ENCODE data around the gene TXNDC8.
A peak's percentile ranks its signal among the peaks of the same experiment; 100 is the strongest.

TXNDC8 gene

DNA sequence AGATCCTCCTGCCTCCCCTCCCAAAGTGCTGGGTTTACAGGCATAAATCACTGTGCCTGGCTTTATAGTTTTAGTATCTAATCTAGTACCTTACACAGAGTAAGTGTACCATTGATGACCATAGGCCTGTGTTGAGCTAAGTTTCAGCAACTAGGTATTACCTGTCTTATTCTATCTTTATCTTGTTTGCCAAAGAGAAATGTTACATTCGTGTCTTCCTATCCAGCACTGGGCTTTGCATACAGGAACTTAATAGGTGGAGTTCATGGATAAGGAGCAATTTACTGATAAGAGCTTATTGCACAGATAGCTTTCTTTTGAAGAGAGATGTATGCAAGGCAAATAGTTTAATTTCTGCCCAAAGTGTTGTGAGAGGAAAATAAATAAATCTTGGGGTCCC is 30.5 kb downstream of the TXNDC8 start:
- peaks cover 4% of the 10 kb centered on the region; the same call in 1 of the 2 replicates for H3K9me3 ChIP-seq (ENCODE audit: control insufficient read depth, insufficient read depth, low read length)
- H3K27me3 ChIP-seq (ENCODE audit: control insufficient read depth, insufficient read depth, low read length) = no peaks in the 10 kb centered on the region
- H3K36me3 ChIP-seq (ENCODE audit: control insufficient read depth, insufficient read depth, low read length) = no peaks in the 10 kb centered on the region
- H3K9ac ChIP-seq (ENCODE audit: low read depth, low read length) = no peak overlapping the region
- H3K4me3 ChIP-seq (ENCODE audit: low read depth, low read length) = no peak overlapping the region
- H3K4me1 ChIP-seq (ENCODE audit: control insufficient read depth, insufficient read depth, low read length) = peaks cover 10% of the 10 kb centered on the region; the same call in 1 of the 2 replicates
- H3K27ac ChIP-seq (ENCODE audit: low read depth, low read length) = peak overlapping the region; percentile 14

DNA sequence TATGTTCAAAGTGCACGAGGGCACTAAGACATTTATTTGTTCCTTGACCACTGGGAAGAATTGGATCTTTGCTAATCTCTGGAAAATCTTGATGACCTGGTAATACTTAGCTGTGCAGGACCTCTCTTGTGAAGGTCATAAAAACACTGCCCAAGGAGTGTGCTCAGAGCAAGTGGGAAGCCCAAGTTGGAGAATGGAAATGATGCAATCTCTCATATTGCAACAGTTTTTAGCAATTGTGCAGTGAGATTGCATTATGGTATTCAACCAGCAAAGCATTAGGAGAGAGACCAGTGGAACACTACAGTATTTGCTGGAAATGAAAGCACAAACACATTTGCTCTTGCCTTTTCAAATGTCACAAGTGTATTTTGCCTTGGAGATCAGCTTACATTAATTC is 34.5 kb downstream of the TXNDC8 start:
- no peaks in the 10 kb centered on the region for H3K9me3 ChIP-seq (ENCODE audit: control insufficient read depth, insufficient read depth, low read length)
- no peak overlapping the region for H3K27ac ChIP-seq (ENCODE audit: low read depth, low read length)
- H3K4me1 ChIP-seq (ENCODE audit: control insufficient read depth, insufficient read depth, low read length) = peaks cover 10% of the 10 kb centered on the region; the same call in 1 of the 2 replicates
- no peak overlapping the region for H3K4me3 ChIP-seq (ENCODE audit: low read depth, low read length)
- no peak overlapping the region for H3K9ac ChIP-seq (ENCODE audit: low read depth, low read length)
- H3K27me3 ChIP-seq (ENCODE audit: control insufficient read depth, insufficient read depth, low read length) = no peaks in the 10 kb centered on the region
- no peaks in the 10 kb centered on the region for H3K36me3 ChIP-seq (ENCODE audit: control insufficient read depth, insufficient read depth, low read length)

DNA sequence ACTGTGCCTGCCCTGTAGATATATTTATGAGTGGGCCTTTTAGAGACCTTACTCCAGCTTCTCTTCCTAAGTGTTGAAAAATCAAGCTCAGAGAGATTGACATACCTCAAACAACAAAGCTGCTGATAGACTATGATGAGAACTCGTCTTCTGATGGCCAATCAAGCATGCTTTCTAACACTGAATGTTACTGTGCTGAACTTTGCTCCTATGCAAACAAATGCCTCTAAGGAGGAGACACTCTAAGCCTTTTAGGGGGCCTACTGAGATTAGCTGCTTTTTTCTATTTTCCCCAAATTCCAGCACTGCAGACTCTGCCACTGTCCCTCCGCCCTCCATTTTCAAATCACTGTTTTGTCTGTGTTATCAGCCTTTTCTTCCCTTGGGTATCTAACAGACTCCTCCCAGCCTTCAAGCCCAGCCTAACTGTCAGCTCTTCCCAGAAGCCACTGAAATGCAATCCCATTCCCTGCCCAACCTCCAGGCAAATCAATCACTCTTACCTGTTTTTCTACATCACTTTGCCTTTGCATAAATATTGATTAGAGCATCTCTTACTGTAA is 39.5 kb downstream of the TXNDC8 start:
- no peaks in the 10 kb centered on the region for H3K36me3 ChIP-seq (ENCODE audit: control insufficient read depth, insufficient read depth, low read length)
- no peaks in the 10 kb centered on the region for H3K27me3 ChIP-seq (ENCODE audit: control insufficient read depth, insufficient read depth, low read length)
- no peaks in the 10 kb centered on the region for H3K4me1 ChIP-seq (ENCODE audit: control insufficient read depth, insufficient read depth, low read length)
- no peak overlapping the region for H3K4me3 ChIP-seq (ENCODE audit: low read depth, low read length)
- H3K9ac ChIP-seq (ENCODE audit: low read depth, low read length) = no peak overlapping the region
- no peaks in the 10 kb centered on the region for H3K9me3 ChIP-seq (ENCODE audit: control insufficient read depth, insufficient read depth, low read length)
- H3K27ac ChIP-seq (ENCODE audit: low read depth, low read length) = no peak overlapping the region

DNA sequence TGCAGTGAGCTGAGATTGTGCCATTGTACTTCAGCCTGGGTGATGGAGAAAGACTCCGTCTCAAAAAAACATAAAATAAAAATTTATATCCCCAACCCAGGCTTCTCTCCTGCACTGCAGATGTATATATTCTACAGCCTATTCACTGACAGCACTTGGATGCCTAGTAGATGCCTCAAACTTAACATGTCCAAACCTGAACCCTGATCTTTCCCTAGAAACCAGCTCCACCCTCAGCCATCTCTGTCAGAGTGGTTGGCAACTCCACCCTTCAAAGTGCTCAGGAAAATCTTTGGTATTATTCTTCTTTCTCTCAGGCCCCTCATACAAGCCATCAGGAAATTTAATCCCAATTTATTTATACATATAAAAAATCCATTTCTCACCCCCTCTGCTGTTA is 44.4 kb downstream of the TXNDC8 start:
- Histone ChIP-seq H3K27ac (ENCODE audit: low read depth, low read length) (no peak overlapping the region), H3K9ac (ENCODE audit: low read depth, low read length) (no peak overlapping the region), H3K4me1 (ENCODE audit: control insufficient read depth, insufficient read depth, low read length) (no peaks in the 10 kb centered on the region), H3K9me3 (ENCODE audit: control insufficient read depth, insufficient read depth, low read length) (no peaks in the 10 kb centered on the region), H3K4me3 (ENCODE audit: low read depth, low read length) (no peak overlapping the region), H3K27me3 (ENCODE audit: control insufficient read depth, insufficient read depth, low read length) (no peaks in the 10 kb centered on the region), H3K36me3 (ENCODE audit: control insufficient read depth, insufficient read depth, low read length) (no peaks in the 10 kb centered on the region)

DNA sequence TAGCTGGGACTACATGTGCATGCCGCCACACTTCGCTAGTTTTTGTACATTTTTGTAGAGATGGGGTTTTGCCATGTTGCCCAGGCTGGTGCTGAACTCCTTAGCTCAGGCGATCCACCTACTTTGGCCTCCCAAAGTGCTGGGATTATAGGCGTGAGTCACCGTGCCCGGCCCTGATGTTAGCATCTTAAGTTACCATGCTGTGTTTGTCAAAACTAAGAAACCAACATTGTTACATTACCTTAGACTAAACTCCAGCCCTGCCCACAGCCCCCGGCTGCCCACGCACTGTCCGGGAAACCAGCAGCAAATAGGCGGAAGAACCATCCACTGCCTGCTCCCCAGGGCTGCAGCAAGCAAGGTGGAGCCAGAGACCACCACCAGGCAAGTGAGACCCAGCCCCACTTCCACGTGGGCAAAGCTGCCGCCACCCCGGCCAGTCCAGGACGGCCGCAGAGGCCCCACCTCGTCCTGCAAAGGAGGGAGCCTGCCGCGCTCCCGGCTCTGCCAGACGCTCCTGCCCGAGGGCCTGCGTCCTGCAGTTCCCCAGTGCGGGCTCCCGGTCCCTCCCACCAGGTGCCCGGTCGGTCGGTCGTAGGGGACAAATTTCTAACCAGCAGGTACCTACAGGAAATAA is 45.6 kb downstream of the TXNDC8 start:
- Histone ChIP-seq H3K4me1 (ENCODE audit: control insufficient read depth, insufficient read depth, low read length) (no peaks in the 10 kb centered on the region), H3K4me3 (ENCODE audit: low read depth, low read length) (no peak overlapping the region), H3K27me3 (ENCODE audit: control insufficient read depth, insufficient read depth, low read length) (no peaks in the 10 kb centered on the region), H3K27ac (ENCODE audit: low read depth, low read length) (no peak overlapping the region), H3K9ac (ENCODE audit: low read depth, low read length) (no peak overlapping the region), H3K36me3 (ENCODE audit: control insufficient read depth, insufficient read depth, low read length) (no peaks in the 10 kb centered on the region), H3K9me3 (ENCODE audit: control insufficient read depth, insufficient read depth, low read length) (no peaks in the 10 kb centered on the region)

DNA sequence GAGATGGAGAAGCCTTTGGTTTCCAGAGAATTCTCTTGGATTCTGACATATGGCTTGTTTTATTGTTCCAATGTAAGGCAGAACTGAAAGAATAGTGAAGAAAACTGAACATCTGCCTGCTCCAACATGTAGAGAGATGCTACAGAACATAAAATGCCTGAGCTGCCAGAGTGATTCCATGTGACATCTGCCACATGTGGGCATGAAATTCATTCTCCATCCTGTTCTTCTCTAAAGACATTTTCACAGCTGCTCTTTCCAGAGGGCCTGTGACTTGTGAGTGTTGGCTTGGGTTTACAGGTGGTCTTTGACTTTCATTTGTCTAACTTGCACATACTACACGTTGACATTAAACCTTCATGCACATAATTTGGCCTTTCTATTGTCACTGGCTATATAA is 47.7 kb downstream of the TXNDC8 start:
- H3K27ac ChIP-seq (ENCODE audit: low read depth, low read length) = no peak overlapping the region

DNA sequence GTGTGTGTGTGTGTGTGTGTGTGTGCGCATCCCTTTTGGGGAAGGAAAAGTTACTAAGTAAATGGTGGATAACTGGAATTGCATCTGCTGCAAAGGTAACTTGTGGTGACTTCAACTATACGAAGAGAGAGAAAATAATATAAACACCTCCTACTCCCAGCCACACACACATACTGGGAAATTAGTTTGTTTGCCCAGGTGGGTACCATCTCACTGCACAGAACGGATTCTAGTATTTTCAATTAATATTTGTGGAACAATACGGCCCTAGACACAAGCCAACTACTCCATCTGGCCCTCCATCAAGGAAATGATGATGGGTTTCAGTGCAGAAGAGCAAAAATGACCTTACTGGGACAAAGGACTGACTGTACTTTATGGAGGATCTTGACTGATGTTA is 49.2 kb downstream of the TXNDC8 start:
- Histone ChIP-seq H3K9ac (ENCODE audit: low read depth, low read length) (no peak overlapping the region), H3K27me3 (ENCODE audit: control insufficient read depth, insufficient read depth, low read length) (no peaks in the 10 kb centered on the region), H3K9me3 (ENCODE audit: control insufficient read depth, insufficient read depth, low read length) (no peaks in the 10 kb centered on the region), H3K4me3 (ENCODE audit: low read depth, low read length) (no peak overlapping the region), H3K36me3 (ENCODE audit: control insufficient read depth, insufficient read depth, low read length) (no peaks in the 10 kb centered on the region), H3K4me1 (ENCODE audit: control insufficient read depth, insufficient read depth, low read length) (no peaks in the 10 kb centered on the region), H3K27ac (ENCODE audit: low read depth, low read length) (no peak overlapping the region)

More for the DNA sequence above, 47.7 kb downstream of the TXNDC8 start:
- no peak overlapping the region for H3K4me3 ChIP-seq (ENCODE audit: low read depth, low read length)
- H3K4me1 ChIP-seq (ENCODE audit: control insufficient read depth, insufficient read depth, low read length) = no peaks in the 10 kb centered on the region
- H3K36me3 ChIP-seq (ENCODE audit: control insufficient read depth, insufficient read depth, low read length) = no peaks in the 10 kb centered on the region
- H3K27me3 ChIP-seq (ENCODE audit: control insufficient read depth, insufficient read depth, low read length) = no peaks in the 10 kb centered on the region
- no peaks in the 10 kb centered on the region for H3K9me3 ChIP-seq (ENCODE audit: control insufficient read depth, insufficient read depth, low read length)
- H3K9ac ChIP-seq (ENCODE audit: low read depth, low read length) = no peak overlapping the region

DNA sequence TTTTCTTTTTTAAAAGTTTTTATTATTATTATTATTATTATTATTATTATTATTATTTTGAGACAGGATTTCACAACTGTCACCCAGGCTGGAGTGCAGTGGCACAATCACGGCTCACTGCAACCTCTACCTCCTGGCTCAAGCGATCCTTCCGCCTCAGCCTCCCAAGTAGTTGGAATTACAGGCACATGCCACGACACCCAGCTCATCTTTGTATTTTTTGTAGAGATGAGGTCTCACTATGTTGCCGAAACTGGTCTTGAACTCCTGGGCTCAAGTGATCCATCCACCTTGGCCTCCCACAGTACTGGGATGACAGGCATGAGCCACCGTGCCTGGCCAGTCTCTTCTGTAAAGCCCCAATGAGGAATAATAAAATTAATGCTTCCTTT is 50.4 kb downstream of the TXNDC8 start:
- Histone ChIP-seq H3K36me3 (ENCODE audit: control insufficient read depth, insufficient read depth, low read length) (no peaks in the 10 kb centered on the region), H3K27ac (ENCODE audit: low read depth, low read length) (no peak overlapping the region), H3K9ac (ENCODE audit: low read depth, low read length) (no peak overlapping the region), H3K9me3 (ENCODE audit: control insufficient read depth, insufficient read depth, low read length) (no peaks in the 10 kb centered on the region), H3K27me3 (ENCODE audit: control insufficient read depth, insufficient read depth, low read length) (no peaks in the 10 kb centered on the region), H3K4me3 (ENCODE audit: low read depth, low read length) (no peak overlapping the region), H3K4me1 (ENCODE audit: control insufficient read depth, insufficient read depth, low read length) (no peaks in the 10 kb centered on the region)

DNA sequence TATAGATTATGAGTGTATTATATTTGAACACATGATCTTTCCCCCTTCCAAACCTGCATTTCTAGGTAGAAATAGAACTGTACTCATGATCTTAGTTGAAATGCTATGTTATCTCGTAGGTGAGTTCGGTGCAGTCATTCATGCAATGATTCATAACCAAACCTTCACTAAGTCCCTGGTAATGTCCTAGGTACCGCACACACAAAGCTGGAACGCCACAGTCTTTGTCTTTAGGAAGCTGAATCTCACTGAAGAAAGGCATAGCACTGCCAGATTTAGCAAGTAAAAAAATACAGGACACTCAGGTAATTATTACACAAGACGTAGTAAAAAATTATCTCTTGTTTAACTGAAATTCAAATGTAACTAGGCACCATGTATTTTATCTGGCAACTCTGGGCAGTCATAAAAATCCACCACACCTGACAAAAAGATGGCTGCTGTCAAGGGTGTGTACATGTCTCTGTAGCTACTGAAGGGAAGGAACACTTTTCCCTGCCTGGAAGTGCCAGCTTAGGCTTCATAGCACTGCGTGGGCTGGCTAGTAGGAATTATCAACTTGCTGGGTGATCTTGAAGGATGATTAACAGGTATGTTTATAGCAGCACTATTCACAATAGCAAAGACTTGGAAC is 53.3 kb downstream of the TXNDC8 start:
- no peaks in the 10 kb centered on the region for H3K9me3 ChIP-seq (ENCODE audit: control insufficient read depth, insufficient read depth, low read length)
- H3K4me1 ChIP-seq (ENCODE audit: control insufficient read depth, insufficient read depth, low read length) = no peaks in the 10 kb centered on the region
- H3K36me3 ChIP-seq (ENCODE audit: control insufficient read depth, insufficient read depth, low read length) = no peaks in the 10 kb centered on the region
- H3K27me3 ChIP-seq (ENCODE audit: control insufficient read depth, insufficient read depth, low read length) = no peaks in the 10 kb centered on the region
- H3K4me3 ChIP-seq (ENCODE audit: low read depth, low read length) = no peak overlapping the region
- no peak overlapping the region for H3K27ac ChIP-seq (ENCODE audit: low read depth, low read length)
- H3K9ac ChIP-seq (ENCODE audit: low read depth, low read length) = no peak overlapping the region

DNA sequence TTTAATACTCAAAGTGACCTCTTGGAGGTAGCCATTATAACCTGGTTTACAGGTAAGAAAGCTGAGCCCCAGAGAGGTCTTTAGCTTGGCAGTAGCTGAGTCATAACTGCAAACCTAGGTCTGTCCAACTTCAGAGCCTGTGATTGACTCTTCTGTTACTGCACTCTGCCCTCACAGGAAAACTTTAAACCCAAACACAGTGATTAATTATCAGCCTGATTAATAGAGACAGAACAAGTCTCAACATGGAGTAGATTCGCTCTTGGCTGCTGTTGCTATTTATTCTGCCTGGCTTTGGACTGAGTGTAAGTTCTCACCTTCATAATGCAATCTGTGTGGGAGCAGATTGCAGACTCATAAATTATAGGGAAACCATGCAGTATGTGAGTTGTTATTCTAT is 53.9 kb downstream of the TXNDC8 start:
- Histone ChIP-seq H3K27ac (ENCODE audit: low read depth, low read length) (no peak overlapping the region), H3K36me3 (ENCODE audit: control insufficient read depth, insufficient read depth, low read length) (no peaks in the 10 kb centered on the region), H3K4me3 (ENCODE audit: low read depth, low read length) (no peak overlapping the region), H3K9me3 (ENCODE audit: control insufficient read depth, insufficient read depth, low read length) (no peaks in the 10 kb centered on the region), H3K4me1 (ENCODE audit: control insufficient read depth, insufficient read depth, low read length) (no peaks in the 10 kb centered on the region), H3K27me3 (ENCODE audit: control insufficient read depth, insufficient read depth, low read length) (no peaks in the 10 kb centered on the region), H3K9ac (ENCODE audit: low read depth, low read length) (no peak overlapping the region)

DNA sequence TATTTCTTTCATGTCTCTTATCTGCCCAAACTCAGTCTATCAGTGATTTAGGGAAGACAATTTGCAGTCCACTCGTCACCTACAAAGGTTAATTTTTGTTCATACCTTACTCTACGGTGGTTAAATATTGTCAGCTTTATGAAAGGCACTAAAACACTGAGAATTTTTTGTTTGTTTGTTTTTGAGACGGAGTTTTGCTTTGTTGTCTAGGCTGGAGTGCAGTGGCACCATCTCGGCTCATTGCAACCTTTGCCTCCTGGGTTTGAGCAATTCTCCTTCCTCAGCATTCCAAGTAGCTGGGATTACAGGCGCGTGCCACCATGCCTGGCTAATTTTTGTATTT is 55.0 kb downstream of the TXNDC8 start:
- no peak overlapping the region for H3K27ac ChIP-seq (ENCODE audit: low read depth, low read length)
- no peaks in the 10 kb centered on the region for H3K4me1 ChIP-seq (ENCODE audit: control insufficient read depth, insufficient read depth, low read length)
- no peak overlapping the region for H3K9ac ChIP-seq (ENCODE audit: low read depth, low read length)
- no peaks in the 10 kb centered on the region for H3K27me3 ChIP-seq (ENCODE audit: control insufficient read depth, insufficient read depth, low read length)
- no peak overlapping the region for H3K4me3 ChIP-seq (ENCODE audit: low read depth, low read length)
- no peaks in the 10 kb centered on the region for H3K36me3 ChIP-seq (ENCODE audit: control insufficient read depth, insufficient read depth, low read length)
- no peaks in the 10 kb centered on the region for H3K9me3 ChIP-seq (ENCODE audit: control insufficient read depth, insufficient read depth, low read length)
